GM19463 (cell line): ENCODE data around the gene SNX15.

Experiments used
- ATAC-seq: cut with Tn5 transposase; IDR thresholded peaks from one replicate; pipeline ENCODE4 v1.9.1; 2021; ENCODE audit warnings: mild to moderate bottlenecking, moderate library complexity; ENCODE audit not compliant: unreplicated experiment

Gene SNX15

DNA sequence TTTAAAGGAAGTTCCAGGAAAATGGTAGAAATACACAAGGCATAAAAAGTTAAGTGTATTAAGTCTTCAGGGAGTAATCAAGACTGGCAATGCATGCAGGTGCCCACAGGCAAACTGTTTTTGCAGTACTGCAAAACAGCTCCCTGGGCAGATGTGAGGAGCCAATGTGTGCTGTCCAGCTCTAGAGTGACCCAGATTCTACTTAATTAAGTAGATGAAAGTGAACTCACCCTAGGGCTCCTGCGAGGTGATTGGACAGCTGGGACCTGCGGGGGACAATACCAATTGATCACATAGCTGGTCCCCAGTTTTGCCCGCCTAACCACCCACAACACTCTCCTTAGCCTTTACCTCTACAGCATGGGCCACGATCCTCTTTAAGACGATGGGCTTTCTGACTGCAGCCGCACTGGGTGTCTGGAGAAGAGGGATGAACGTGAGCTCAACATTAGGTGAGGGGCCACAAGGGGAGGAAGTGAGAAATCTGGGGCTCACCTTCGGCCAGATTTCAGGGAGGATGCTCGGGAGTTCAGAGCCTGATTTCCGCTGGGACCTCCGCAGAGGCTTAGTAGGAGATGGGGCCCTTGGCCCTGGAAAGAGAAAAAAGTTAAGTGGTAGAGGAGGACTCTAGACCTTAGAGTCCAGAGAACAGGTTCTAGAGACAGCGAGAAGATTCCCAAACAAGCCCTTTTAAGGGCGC, 56.0 kb downstream of the SNX15 start:
- ATAC-seq: peak; percentile 17

DNA sequence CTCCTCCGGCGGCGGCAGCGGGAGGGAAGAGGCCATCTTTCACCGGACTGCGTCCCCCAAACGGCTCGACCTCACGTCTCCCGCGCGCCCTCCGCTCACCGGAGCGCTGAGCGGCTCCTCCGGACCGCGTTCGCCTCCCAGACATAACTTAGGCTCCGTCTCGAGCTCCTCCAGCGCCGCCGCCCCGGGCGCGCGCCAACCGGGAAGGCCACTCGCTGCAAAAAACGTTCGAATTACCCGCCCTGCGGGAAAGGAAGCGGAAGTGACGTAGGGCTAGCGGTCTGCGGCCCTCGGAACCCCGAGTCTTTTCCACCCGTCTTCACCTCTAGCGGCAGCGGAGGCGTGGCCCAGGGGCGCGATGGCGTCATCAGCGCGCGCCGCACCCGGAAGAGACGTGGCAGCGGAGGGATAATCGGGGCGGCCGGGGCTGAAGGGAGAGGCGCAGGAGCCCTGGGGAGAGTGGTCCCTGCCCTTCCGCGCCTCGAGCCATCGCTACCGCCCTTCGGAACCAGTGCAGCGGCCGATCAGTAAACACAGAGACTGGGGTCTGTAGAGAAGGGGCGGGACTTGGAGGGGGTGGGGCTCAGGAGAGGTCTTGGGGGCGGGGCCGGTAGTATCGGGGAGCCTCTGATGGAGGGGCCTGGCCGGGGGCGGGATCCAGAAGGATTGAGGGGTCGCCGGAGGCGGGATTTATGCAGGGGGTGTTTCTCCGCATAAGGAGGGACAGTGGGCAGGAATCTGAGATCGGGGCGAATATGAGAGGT, 56.8 kb downstream of the SNX15 start, which contains the start of the genes CDCA5 and ZFPL1:
Gene CDCA5 (minus strand): TSS at position 207 of the 764 bp plus-strand sequence. CDS start 62 bp downstream, at position 145.
Gene ZFPL1 (plus strand): TSS at position 389 of the 764 bp plus-strand sequence. CDS start 477 bp downstream, outside the sequence.
- ATAC-seq: peak; percentile 78

DNA sequence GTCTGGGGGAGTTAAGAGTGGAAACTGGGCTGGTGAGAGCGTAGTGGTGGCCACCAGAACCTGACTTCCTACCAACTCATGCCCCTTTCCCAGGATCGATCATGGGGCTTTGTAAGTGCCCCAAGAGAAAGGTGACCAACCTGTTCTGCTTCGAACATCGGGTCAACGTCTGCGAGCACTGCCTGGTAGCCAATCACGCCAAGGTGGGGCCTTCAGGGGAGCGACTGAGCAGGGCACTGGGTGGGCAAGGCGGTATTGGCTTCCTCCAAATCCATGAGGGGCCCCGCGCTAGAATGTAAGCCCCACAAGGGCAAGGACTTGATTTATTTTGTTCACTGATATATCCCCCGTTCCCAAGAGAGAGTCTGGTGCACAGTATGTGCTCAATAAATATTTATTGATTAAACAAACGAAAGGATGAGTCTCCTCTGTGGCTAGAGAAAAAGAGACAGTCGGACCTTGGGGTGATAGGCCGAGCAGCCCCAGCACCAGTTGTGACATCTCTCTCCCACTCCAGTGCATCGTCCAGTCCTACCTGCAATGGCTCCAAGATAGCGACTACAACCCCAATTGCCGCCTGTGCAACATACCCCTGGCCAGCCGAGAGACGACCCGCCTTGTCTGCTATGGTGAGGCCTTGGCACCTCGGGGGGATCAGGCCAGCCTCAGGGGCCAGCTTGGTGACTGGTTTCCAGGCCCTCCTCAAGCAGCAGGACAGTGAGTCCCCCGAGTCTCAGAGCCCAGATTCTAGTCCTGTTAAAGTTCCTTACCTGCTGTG, 57.5 kb downstream of the SNX15 start:
- ATAC-seq: no peak

DNA sequence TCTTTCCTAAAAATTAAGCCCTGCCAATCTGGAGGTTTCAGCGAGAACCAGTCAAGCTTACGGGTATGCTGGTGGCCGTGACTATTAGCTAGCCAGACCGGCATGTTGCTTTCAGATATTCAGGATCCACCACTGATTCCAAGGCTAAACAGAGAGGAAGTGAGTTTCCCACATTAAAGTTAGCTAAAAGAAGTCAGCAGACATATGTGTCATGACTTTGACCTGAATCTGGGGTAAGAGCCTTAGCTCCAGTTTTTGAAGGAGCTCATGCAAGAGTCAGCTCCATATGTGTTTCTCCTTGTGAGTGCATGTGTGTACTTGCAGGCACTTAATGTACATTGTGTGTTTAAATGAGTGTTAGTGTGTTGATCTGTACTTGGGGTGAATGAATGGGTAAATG, 58.2 kb downstream of the SNX15 start:
- ATAC-seq: no peak

DNA sequence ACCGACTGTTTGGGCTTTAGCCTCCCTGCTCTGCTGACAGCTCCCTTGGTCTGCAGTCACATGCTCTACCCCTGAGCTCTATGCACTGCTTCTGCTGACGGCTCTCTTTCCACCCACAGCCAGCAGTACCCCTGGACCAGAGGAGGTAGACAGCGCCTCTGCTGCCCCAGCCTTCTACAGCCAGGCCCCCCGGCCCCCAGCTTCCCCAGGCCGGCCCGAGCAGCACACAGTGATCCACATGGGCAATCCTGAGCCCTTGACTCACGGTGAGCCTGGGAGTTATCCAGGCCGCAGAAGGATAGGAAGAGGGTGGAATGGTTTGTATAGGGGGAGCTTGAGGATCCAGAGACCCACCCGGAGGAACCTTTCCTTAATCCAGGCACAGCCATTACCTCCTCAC, 59.6 kb downstream of the SNX15 start:
- ATAC-seq: no peak

DNA sequence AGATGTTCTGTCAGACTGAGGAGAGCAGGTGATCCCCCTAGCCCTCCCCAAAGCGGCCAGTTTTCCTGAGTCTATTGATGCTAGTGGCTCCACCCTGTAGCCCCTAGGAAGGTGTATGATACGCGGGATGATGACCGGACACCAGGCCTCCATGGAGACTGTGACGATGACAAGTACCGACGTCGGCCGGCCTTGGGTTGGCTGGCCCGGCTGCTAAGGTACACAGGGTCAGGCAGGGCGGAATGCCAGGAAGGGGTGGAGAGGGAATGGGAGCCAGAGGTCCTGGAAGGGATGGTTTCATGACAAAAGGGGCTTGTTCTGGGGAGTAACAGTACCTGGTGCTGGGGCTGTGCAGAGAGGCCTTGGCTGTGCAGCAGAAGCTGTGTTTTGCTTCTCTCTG, 60.0 kb downstream of the SNX15 start:
- ATAC-seq: no peak

DNA sequence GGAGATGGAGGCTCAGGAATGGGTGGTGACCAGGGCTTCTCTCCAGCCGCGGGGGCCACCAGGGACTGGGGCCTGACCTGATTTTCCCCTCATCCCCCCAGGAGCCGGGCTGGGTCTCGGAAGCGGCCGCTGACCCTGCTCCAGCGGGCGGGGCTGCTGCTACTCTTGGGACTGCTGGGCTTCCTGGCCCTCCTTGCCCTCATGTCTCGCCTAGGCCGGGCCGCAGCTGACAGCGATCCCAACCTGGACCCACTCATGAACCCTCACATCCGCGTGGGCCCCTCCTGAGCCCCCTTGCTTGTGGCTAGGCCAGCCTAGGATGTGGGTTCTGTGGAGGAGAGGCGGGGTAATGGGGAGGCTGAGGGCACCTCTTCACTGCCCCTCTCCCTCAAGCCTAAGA, 60.6 kb downstream of the SNX15 start:
- no peak for ATAC-seq

DNA sequence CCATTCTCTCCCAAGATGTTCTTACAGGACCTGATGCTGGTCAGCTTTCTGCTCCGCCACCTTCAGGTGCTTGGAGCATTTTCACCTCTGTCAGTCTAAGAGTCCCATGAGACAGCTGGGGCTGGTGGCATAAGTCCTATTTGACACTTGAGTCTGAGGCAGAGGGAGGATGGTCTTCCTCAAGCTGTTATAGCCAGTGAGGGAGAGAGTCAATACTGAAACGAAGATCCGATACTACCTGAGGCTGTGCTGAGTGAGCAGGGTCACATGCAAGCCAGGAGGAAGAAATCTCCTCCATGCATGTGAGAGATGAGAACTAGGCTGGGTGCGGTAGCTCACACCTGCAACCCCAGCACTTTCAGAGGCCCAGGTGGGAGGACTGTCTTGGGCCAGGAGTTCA, 62.4 kb downstream of the SNX15 start:
- no peak for ATAC-seq
